Esophagus muscularis mucosa (tissue), 3 donors: ENCODE measurements around the gene PTPRN2.

Experiments
- CTCF ChIP-seq, 3 experiments: fragments of 200-600 bp in 2 of 3; fragments of 450-650 bp in 1 of 3; sonication (generic) in 2 of 3; IDR thresholded peaks; one replicate each; pipeline ENCODE4 v1.5.1; 2017 to 2019; ENCODE audit warnings: antibody characterized with exemption in 3 of 3, mild to moderate bottlenecking in 2 of 3, moderate library complexity in 1 of 3
- POLR2A ChIP-seq: fragments of 450-650 bp; IDR thresholded peaks from one replicate; pipeline ENCODE4 v1.6.1; 2017; ENCODE audit warnings: antibody characterized with exemption, moderate library complexity, mild to moderate bottlenecking, low read depth
- POLR2AphosphoS5 ChIP-seq, 2 donors: sonication (generic); formaldehyde crosslinking; IDR thresholded peaks; one replicate each; pipeline ENCODE4 v1.6.1; 2017; ENCODE audit warnings: antibody characterized with exemption in 2 of 2

GRCh38 chr7:158520825-158521224 lies 66.8 kb downstream of the PTPRN2 start:
- TF ChIP-seq POLR2A (no peak), CTCF (IDR thresholded peaks at IDR 0.05) (no peak), POLR2AphosphoS5 (IDR thresholded peaks at IDR 0.05) (no peak)
